Measurements from ENCODE around the gene MSRB2.

The MSRB2 gene

GRCh38 chr10:23106331-23107072 lies 11.1 kb downstream of the MSRB2 start:
- TF ChIP-seq ARNTL (CRISPR knock-in tag; IDR thresholded peaks at IDR 0.05; ENCODE audit: borderline replicate concordance, low read depth) (no peak), ESRRG (CRISPR knock-in tag; IDR thresholded peaks at IDR 0.05) (no peak), ZFP30 (CRISPR knock-in tag; IDR thresholded peaks at IDR 0.05) (no peak), GLIS3 (CRISPR knock-in tag; IDR thresholded peaks at IDR 0.05) (no peak), TOX (CRISPR knock-in tag; IDR thresholded peaks at IDR 0.05; ENCODE audit: borderline replicate concordance) (no peak), TSHZ2 (CRISPR knock-in tag; IDR thresholded peaks at IDR 0.05) (no peak), ZNF70 (CRISPR knock-in tag; IDR thresholded peaks at IDR 0.05) (no peak), CSDC2 (CRISPR knock-in tag; IDR thresholded peaks at IDR 0.05) (no peak), SNAI2 (CRISPR knock-in tag; IDR thresholded peaks at IDR 0.05) (no peak), POU6F1 (CRISPR knock-in tag; IDR thresholded peaks at IDR 0.05; ENCODE audit: borderline replicate concordance, low read depth) (no peak), ZNF565 (CRISPR knock-in tag; conservative IDR thresholded peaks at IDR 0.05; ENCODE audit: low read depth) (no peak)
- ATAC-seq = no peak

GRCh38 chr10:23110722-23111516 lies 15.5 kb downstream of the MSRB2 start:
- ATAC-seq = peak; percentile 66; the same call in 2 of the 3 replicates
- TF ChIP-seq ZFP30 (CRISPR knock-in tag; IDR thresholded peaks at IDR 0.05) (no peak), ZNF70 (CRISPR knock-in tag; IDR thresholded peaks at IDR 0.05) (peak; percentile 94), RARB (CRISPR knock-in tag; IDR thresholded peaks at IDR 0.05) (no peak), ESRRG (CRISPR knock-in tag; IDR thresholded peaks at IDR 0.05) (no peak)

DNA sequence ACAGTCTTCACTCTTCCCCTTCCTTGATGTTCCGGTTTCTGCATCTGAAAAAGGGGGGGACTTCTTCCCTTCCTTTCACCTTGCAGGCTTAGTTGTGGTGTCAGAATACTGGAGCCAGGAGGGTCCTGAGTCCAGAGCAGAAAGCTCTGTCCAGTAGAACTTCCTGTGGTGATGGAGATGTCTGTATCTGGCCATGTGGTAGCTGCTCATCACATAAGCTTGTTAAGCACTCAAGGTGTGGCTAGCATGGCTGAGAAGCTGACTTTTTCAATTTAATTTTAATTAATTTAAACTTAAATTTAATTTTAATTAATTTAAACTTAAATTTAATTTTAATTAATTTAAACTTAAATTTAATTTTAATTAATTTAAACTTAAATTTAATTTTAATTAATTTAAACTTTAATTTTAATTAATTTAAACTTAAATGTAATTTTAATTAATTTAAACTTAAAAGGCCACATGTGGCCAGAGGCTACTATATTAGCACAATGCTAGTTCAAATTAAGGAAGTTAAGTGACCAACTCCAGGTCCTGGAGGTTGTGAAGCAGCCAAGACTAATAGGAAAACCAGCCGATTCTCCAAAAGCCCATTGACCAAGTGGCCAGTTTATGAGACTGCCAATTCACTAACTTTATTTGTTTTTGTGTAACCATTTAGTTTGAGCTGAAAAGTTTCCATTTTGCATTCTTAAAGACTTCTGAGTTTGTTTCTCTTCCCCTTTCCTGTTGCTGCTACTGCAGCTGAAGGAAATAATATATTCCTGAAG lies 16.3 kb downstream of the MSRB2 start:
- TF ChIP-seq RARB (CRISPR knock-in tag; IDR thresholded peaks at IDR 0.05) (no peak), CSDC2 (CRISPR knock-in tag; IDR thresholded peaks at IDR 0.05) (no peak), GLIS3 (CRISPR knock-in tag; IDR thresholded peaks at IDR 0.05) (no peak), TCF4 (CRISPR knock-in tag; IDR thresholded peaks at IDR 0.05; ENCODE audit: borderline replicate concordance) (no peak; the same call in 1 of the 2 replicates), OSR1 (CRISPR knock-in tag; IDR thresholded peaks at IDR 0.05) (no peak), ZNF8 (CRISPR knock-in tag; IDR thresholded peaks at IDR 0.05) (no peak), ZC3H10 (CRISPR knock-in tag; IDR thresholded peaks at IDR 0.05) (no peak), POU6F1 (CRISPR knock-in tag; IDR thresholded peaks at IDR 0.05; ENCODE audit: borderline replicate concordance, low read depth) (no peak), SNAI2 (CRISPR knock-in tag; IDR thresholded peaks at IDR 0.05) (no peak)
- TF ChIP-seq, protein P1, sequence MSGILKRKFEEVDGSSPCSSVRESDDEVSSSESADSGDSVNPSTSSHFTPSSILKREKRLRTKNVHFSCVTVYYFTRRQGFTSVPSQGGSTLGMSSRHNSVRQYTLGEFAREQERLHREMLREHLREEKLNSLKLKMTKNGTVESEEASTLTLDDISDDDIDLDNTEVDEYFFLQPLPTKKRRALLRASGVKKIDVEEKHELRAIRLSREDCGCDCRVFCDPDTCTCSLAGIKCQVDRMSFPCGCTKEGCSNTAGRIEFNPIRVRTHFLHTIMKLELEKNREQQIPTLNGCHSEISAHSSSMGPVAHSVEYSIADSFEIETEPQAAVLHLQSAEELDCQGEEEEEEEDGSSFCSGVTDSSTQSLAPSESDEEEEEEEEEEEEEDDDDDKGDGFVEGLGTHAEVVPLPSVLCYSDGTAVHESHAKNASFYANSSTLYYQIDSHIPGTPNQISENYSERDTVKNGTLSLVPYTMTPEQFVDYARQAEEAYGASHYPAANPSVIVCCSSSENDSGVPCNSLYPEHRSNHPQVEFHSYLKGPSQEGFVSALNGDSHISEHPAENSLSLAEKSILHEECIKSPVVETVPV (CRISPR knock-in tag; IDR thresholded peaks at IDR 0.05) = no peak
- ATAC-seq = no peak; the same call in 2 of the 3 replicates

Measured in SK-N-SH treated with all-trans-retinoic acid at 6 μM for 48 hours (cell line).